DOHH2 (cell line): ENCODE results near the gene PRMT2.
"Not testable (repeated sequence)": the region's sequence is repeated elsewhere in the genome, so short reads cannot be mapped to it uniquely, and the experiment has no call there.

Experiments used
- H3F3A ChIP-seq: fragments of 200-600 bp; sonication (generic), shearing (Covaris generic); 2 replicates; pipeline ENCODE4 v1.6.0; 2016; ENCODE audit warnings: antibody characterized with exemption, mild to moderate bottlenecking; ENCODE audit not compliant: control insufficient read depth, insufficient read depth
- H3K27ac ChIP-seq: fragments of 200-600 bp; sonication (generic); 2 replicates; pipeline ENCODE4 v1.5.1; 2014; ENCODE audit warnings: low read depth, mild to moderate bottlenecking, low read length, moderate library complexity
- H3K27me3 ChIP-seq: fragments of 200-600 bp; sonication (generic); 2 replicates; pipeline ENCODE4 v1.6.1; 2014; ENCODE audit warnings: mild to moderate bottlenecking, low read length, mixed read lengths; ENCODE audit not compliant: control insufficient read depth
- H3K36me3 ChIP-seq: fragments of 200-600 bp; sonication (generic); 2 replicates; pipeline ENCODE4 v1.6.1; 2014; ENCODE audit warnings: mild to moderate bottlenecking, low read length, moderate library complexity, mixed read lengths; ENCODE audit not compliant: control insufficient read depth
- H3K4me1 ChIP-seq: fragments of 200-600 bp; sonication (generic); 2 replicates; pipeline ENCODE4 v1.6.1; 2014; ENCODE audit warnings: mild to moderate bottlenecking, low read length, mixed read lengths; ENCODE audit not compliant: control insufficient read depth
- H3K4me2 ChIP-seq: fragments of 200-600 bp; sonication (generic); 2 replicates; pipeline ENCODE4 v1.6.0; 2014; ENCODE audit warnings: mild to moderate bottlenecking, low read length, moderate library complexity
- H3K4me3 ChIP-seq: fragments of 200-600 bp; sonication (generic); 2 replicates; pipeline ENCODE4 v1.5.1; 2014; ENCODE audit warnings: mild to moderate bottlenecking, low read length, mixed read lengths
- H3K79me2 ChIP-seq: fragments of 200-600 bp; sonication (generic); 2 replicates; pipeline ENCODE4 v1.6.1; 2014; ENCODE audit warnings: mild to moderate bottlenecking, low read length, mixed read lengths; ENCODE audit not compliant: control insufficient read depth
- H3K9me2 ChIP-seq: fragments of 200-600 bp; sonication (generic); replicated peaks from 2 replicates; pipeline ENCODE4 v1.6.1; 2014; ENCODE audit warnings: mild to moderate bottlenecking, low read length, mixed read lengths; ENCODE audit not compliant: control insufficient read depth
- H3K9me3 ChIP-seq: fragments of 200-600 bp; sonication (generic); 2 replicates; pipeline ENCODE4 v1.6.1; 2014; ENCODE audit warnings: antibody characterized with exemption, low read length, mixed read lengths; ENCODE audit not compliant: control insufficient read depth, insufficient read depth
- H4K20me1 ChIP-seq: fragments of 200-600 bp; sonication (generic); 2 replicates; pipeline ENCODE4 v1.6.0; 2014; ENCODE audit warnings: low read depth, mild to moderate bottlenecking, antibody characterized with exemption, low read length, moderate library complexity; ENCODE audit not compliant: control insufficient read depth, insufficient read depth
- CTCF ChIP-seq: fragments of 200-600 bp; sonication (generic); IDR thresholded peaks from one replicate; pipeline ENCODE4 v1.5.1; 2014; ENCODE audit warnings: antibody characterized with exemption, mild to moderate bottlenecking, low read depth, low read length; ENCODE audit not compliant: poor library complexity, severe bottlenecking
- EZH2phosphoT487 ChIP-seq: fragments of 200-600 bp; sonication (generic); IDR thresholded peaks from 2 replicates; pipeline ENCODE4 v1.6.1; 2017; ENCODE audit warnings: borderline replicate concordance, mild to moderate bottlenecking, antibody characterized with exemption, low read length, moderate library complexity, mixed read lengths

Gene PRMT2

DNA sequence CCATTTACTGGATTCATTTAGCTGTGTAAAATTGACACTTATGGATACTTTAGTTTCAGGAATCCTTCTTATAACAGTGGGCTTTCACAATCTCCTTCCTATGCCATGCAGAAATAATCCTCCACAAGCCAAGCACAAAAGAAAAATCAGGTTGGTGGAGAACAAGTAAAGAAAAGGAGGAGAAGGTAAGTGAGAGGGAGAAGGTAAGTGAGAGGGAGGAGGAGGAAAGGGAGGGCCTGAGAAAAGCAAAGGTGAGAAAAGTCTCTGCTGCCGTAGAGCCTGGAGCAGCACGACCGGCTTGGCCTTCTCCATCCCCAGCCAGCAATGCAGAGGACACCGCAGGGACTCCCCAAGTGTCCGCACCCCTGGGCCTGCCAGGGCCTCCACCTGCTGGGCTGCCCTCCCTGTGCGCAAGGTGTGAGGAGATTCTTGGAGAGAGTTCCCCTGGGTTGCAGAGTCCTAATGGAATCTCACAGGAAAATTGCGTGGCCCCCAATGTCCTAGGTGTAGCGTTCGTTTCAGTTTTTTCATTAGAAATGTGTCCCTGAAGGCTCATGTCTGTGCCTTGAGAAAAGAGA, 39.0 kb downstream of the PRMT2 start:
- Histone ChIP-seq H3F3A (no peaks in the 10 kb centered on the region), H3K4me1 (no peaks in the 10 kb centered on the region)
- TF ChIP-seq CTCF (no peak), EZH2phosphoT487 (no peak)

GRCh38 chr21:46675595-46676280, 40.3 kb downstream of the PRMT2 start:
- Histone ChIP-seq H3K9me2 (no peaks in the 10 kb centered on the region), H3K9me3 (no peaks in the 10 kb centered on the region), H3K79me2 (no peaks in the 10 kb centered on the region), H3F3A (no peaks in the 10 kb centered on the region), H3K4me3 (no peak overlapping the region), H3K4me1 (no peaks in the 10 kb centered on the region), H3K27ac (no peak overlapping the region), H3K4me2 (no peak overlapping the region), H3K27me3 (peaks cover 5% of the 10 kb centered on the region; the same call in 1 of the 2 replicates), H4K20me1 (no peaks in the 10 kb centered on the region), H3K36me3 (no peaks in the 10 kb centered on the region)
- no peak for TF ChIP-seq EZH2phosphoT487
- no peak for TF ChIP-seq CTCF

More for the DNA sequence above, 39.0 kb downstream of the PRMT2 start:
- H4K20me1 ChIP-seq, result no peaks in the 10 kb centered on the region
- H3K4me3 ChIP-seq, result no peak overlapping the region
- H3K36me3 ChIP-seq, result no peaks in the 10 kb centered on the region
- H3K9me3 ChIP-seq, result no peaks in the 10 kb centered on the region
- H3K9me2 ChIP-seq, result no peaks in the 10 kb centered on the region
- no peaks in the 10 kb centered on the region for H3K79me2 ChIP-seq
- no peak overlapping the region for H3K27ac ChIP-seq
- H3K4me2 ChIP-seq, result no peak overlapping the region
- H3K27me3 ChIP-seq, result no peaks in the 10 kb centered on the region

DNA sequence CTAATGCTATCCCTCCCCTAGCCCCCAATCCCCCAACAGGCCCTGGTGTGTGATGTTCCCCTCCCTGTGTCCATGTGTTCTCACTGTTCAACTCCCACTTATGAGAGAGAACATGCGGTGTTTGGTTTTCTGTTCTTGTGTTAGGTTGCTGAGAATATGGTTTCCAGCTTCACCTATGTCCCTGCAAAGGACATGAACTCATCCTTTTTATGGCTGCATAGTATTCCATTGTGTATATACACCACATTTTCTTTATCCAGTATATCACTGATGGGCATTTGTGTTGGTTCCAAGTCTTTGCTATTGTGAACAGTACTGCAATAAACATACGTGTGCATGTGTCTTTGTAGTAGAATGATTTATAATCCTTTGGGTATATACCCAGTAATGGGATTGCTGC, 41.1 kb downstream of the PRMT2 start:
- not testable (repeated sequence) for H3F3A ChIP-seq, H3K27ac ChIP-seq, H4K20me1 ChIP-seq, H3K4me2 ChIP-seq, H3K9me3 ChIP-seq, H3K4me3 ChIP-seq, H3K4me1 ChIP-seq, H3K36me3 ChIP-seq, H3K9me2 ChIP-seq, H3K79me2 ChIP-seq, H3K27me3 ChIP-seq

- H3F3A ChIP-seq, H3K4me2 ChIP-seq, H3K9me3 ChIP-seq, H3K9me2 ChIP-seq, H3K79me2 ChIP-seq, H3K27ac ChIP-seq, H3K4me1 ChIP-seq, H3K4me3 ChIP-seq, H3K36me3 ChIP-seq, H3K27me3 ChIP-seq, H4K20me1 ChIP-seq: not testable (repeated sequence)
Observed at GRCh38 chr21:46681593-46681992, 46.1 kb downstream of the PRMT2 start.

- not testable (repeated sequence) for H3K27me3 ChIP-seq, H3K27ac ChIP-seq, H3K36me3 ChIP-seq, H3F3A ChIP-seq, H3K9me2 ChIP-seq, H4K20me1 ChIP-seq, H3K4me1 ChIP-seq, H3K79me2 ChIP-seq, H3K9me3 ChIP-seq, H3K4me2 ChIP-seq, H3K4me3 ChIP-seq
Observed at GRCh38 chr21:46698652-46699051, 63.2 kb downstream of the PRMT2 start.

DNA sequence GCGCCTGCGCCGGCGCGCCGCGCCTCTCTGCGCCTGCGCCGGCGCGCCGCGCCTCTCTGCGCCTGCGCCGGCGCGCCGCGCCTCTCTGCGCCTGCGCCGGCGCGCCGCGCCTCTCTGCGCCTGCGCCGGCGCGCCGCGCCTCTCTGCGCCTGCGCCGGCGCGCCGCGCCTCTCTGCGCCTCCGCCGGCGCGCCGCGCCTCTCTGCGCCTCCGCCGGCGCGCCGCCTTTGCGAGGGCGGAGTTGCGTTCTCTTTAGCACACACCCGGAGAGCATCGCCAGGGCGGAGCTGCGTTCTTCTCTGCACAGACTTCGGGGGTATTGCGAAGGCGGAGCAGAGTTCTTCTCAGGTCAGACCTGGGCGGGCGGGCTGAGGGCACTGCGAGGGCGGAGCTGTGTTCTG, 63.6 kb downstream of the PRMT2 start:
- not testable (repeated sequence) for H3K4me3 ChIP-seq, H3K36me3 ChIP-seq, H3K79me2 ChIP-seq, H3K4me1 ChIP-seq, H4K20me1 ChIP-seq, H3K9me2 ChIP-seq, H3K27me3 ChIP-seq, H3K4me2 ChIP-seq, H3F3A ChIP-seq, H3K9me3 ChIP-seq, H3K27ac ChIP-seq
